DMS153 (cell line): ENCODE measurements around the gene SLC7A1.

Source experiments
- DNase-seq: peaks from one replicate; lab custom pipeline; 2025; lab: John Stamatoyannopoulos, UW

SLC7A1 gene

DNA sequence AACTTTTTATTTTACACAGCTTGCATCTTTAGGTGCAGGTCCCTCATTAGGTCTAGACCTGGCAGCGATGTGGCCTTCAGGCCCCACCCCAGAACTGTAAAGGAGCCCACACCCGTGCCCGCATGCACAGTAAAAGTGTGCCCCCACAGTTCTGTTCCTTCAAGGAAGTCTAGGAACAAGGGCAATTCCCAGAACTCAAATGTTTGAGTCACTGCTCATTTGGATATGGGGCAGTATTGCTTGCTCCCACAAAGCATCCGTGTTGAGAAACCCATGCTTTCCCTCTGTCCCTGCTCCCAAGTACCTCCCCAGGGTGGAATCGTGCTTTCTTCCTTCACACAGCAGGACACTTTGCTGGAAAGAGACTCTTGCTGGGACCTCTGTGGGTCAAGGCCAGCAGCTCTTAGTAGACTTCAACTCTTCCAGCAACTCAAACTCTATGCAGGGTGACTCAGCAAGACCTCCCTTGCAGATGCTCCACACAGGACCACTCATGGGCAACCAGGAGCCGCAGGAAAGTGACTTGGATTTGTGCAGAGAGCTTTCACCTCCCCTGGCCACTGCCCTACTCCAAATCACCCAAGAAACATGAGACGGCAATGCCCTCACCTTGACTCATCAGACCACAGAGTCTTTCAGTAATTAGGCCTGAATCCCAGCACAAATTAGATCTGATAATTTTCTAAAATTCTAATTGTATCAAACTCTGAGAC lies 12.3 kb downstream of the SLC7A1 start:
- no peak for DNase-seq

DNA sequence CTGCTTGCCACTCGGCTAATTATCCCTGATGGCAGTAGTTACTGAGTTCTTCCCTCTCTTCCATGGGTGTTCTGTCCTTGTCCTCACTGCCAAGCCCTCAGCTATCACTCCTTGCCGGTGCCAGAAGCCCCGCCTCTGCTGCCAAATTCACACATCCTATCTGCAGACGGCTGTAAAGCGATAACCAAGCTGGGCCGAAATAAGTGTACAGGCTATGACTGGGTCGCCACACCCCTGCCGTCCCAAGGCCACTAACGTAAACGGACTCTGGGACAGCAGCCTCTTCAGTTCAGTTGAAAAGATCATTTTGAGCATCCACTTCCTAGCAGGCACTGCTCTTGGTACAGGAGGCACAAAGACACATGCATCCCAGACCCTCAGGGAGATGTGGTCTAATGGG lies 13.3 kb downstream of the SLC7A1 start:
- DNase-seq: no peak

DNA sequence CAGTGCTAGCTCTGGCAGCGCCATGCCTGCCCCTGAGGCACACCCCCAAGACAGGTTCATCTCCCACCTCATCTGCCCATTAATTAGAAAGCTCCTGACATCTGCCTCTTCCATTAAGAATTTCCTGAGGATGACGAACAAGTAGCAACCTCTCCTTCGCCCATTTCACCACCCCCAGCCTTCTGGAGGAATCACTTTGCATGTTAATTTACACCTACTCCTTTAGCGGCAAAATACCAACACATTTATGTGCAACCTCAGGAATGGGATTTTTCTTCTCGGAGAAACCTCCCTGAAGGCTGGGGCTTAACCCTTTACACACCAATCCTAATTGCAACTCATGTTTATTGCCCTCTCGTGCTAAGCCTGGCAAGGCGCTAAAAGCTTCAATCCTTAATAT lies 13.8 kb downstream of the SLC7A1 start:
- no peak for DNase-seq

DNA sequence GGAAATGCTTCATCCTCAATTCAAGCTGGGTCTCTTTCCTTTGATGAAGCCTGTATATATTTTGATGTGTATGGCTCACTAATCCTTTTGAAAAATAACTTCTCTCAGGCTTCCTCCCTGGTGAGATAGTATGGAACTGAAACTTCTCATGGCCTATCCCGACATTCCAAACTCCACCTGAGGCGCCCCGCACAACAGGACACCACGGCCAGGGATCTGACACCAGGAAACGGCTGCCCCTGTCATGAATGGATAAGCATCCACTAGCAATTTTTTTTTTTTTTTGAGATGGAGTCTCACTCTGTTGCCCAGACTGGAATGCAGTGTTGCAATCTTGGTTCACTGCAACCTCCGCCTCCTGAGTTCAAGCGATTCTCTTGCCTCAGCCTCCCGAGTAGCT lies 16.4 kb downstream of the SLC7A1 start:
- no peak for DNase-seq

DNA sequence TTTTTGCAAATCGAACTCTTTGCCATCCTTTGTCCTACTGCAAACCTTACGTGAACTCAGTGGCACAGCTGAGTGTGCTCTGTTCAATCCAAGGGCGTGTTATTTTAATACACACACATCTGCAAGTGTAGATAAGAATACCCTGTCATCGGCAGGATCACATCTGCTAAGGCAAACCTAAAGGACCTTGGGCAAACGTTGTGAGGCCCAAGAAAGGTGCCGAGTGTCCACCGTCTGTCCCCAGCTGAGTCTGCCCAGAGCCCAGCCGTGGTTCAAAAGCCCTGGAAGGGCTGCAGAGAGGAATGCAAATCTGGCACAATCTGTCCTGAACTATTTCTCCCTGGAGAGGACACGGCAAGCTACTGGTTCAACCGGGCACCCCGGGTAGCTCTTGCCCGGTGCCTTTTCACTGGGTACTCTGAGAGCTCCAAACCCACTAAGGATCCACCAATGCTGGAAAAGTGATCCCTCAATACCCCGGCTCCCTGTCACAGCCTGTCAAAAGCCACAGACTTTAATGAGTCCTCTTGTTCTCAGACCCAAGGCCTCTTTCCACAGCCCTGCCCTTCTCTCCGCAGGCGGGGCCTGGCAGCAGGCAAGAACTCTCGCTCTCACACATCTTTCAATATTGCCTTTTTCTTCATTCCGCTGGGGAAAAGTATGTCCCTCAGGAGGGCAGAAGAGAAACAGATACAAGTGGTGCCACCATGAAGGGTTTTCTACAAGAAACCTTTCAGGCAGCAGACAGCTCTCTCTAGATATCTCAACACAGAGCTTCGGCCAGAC lies 17.0 kb downstream of the SLC7A1 start:
- DNase-seq: no peak

DNA sequence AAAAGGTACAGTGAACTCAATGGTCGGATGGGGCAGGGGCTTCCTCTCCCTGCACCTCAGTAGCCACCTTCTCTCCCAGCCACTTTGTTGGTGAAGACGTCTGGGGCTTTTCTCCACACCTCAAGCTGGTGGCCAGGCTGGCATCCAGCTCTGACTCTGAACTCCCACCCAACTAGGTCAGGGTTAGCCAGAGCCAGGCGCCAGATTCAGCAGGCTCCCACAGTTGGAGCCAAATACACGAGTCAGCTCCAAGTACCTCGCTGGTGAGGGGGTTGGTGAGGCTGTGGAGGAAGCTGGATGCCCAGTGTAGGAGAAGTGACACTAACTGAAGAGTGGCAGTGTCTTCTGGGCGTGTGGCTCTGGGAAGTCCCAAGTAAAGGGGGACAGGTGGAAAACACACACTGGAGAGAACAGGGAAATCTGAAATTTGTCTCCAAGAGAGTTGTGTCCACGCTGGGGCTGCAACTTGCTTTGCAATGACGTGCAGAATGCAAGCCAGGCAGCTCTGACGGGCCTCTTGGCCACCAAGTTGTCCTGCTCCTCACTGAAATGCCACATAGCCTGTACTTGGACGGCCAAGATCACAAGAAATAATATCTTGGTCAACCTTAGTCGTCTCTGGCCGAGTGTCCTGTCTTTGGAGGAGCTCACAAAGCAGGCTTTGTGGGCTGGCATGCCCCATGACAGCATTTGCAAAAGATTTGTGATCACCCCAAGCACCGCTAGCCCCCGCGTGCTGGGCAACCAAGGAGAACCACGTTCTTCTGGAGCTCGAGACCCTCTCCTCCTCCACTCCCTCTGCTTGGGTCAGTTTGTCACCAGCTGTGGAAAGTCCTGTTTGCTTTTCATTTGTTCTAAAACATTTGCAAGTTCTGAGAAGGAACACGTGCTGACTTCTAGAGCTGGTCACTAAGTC lies 18.1 kb downstream of the SLC7A1 start:
- no peak for DNase-seq

DNA sequence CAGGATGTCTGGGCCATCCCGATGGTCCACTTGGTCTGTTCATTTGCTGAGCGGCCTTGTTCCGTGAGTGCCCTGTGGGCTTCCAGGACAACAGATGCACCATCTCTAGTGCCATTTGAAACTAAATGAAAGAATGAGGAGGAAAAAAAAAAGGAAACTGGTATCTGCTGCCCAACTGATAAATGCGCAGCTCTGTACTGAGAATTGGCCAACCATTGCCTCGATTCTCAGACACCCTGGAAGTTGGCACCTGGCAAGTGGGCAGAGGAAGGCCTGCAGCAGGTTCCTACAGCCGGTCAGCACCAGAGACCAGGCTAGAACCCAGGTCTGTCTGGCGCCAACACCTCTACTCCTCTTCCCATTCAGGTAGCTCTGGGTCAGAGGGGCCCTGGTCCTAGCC lies 18.9 kb downstream of the SLC7A1 start:
- no peak for DNase-seq

DNA sequence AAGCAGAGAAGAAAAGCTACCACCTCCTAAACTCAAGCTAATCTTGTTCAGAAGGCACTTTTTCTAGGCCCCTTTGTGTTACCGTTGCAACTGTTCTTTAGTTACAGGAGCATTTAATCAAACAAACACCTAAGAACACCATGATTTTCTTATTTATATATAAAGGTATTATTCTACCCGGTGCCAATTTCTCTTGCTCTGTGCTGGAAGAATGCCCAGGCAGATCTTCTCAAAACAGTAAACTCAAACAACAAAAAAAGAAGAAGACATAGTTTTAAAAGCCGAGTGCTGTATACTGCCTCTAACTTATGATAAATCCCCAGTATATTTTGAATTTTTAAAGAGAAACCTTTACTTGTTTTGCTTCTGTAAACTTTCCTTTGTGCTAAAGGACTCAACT lies 20.4 kb downstream of the SLC7A1 start:
- DNase-seq: no peak

DNA sequence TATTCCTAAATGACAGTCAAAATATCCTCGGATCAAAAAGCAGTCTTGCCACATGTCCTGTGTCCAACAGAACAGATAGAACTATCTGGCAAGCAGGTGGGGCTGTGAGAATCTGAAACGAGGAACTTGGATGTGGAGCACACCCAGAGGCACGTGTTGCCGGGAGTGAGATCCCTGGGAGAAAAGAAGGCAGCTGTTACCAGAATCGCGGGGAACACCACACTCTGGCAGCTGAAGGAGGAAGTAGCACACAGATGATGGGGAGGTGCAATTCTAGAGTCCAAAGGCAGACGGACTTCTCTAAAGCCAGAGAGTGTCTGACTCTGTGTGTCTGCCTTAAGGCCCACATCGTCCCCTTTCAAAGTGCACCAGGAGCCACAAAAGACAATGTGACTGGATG lies 22.3 kb downstream of the SLC7A1 start:
- DNase-seq: peak; percentile 68

DNA sequence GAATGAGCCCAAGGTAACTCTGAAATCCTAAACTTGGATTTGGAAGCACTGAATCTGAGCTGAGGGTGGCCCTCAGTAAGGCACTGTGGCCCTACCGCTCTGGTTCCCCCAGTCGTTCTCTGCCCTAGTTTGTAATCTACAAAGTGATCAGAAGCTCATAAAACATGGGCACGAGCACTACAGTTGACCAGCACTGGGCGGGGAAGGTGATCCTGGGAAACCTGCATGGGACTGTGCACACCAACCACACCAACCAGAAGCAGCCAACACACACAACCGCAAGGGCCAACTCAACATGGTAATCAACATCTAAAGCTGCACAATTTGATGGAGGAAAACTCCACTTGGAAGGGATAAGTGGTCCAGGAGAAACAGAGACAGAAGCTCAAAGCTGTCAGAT lies 22.9 kb downstream of the SLC7A1 start:
- DNase-seq: no peak

DNA sequence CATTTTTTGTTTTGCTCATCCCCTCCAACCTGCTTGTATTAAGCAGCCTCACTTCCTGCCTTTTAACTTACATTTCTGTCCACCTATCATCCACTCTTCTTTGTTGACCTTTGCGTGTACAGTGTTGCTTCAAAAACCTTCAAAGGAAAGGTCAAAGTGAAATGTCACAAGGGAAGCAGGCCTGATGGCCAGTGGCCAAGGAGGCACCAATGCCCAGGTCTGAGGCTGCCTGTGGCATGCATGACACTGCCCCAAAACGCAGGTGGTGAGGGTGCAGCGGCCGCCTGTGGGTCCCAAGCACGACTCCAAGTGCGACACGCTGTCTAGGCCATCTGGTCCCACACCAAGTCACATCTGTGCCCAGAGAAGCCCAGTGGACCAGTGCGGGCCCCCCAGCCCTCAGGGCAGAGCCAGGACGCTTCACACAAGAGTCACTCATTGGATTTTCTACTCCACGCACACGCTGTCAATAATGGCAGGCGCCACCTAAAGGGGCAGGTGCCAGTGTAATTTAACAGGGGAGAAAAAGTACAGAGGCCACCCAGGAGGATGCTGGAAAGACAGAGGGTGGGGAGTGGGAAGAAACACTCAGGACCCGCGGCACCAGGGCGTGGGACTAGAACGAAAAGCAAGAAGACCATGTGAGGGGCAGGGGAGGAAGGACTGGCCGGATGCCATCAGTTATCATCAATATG lies 23.5 kb downstream of the SLC7A1 start:
- DNase-seq: no peak

DNA sequence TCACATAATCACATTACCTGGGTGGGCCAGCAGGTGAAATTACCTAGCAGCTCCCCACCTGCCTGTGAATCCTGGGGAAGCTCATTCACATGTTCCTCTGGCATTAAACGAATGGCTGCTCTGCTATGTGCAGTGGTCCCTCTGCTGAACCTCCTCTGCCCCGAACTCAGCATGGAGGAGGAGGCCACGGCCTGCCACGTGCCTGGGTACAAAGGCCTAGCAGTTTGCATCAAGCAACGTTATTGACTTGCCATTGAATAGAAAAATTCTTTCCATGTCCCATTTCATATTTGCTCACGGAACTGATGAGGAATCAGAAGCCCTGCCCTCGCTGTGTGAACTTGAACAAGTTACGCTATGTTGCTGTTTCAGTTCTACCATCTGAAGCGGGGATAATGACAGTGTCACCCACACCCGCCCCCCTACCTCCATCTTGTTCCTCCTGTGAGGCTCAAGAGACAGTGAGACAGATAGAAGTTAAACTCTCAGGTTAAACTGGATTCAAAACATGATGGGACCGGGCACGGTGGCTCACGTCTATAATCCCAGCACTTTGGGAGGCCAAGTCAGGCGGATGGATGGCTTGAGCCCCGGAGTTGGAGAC lies 25.3 kb downstream of the SLC7A1 start:
- no peak for DNase-seq

DNA sequence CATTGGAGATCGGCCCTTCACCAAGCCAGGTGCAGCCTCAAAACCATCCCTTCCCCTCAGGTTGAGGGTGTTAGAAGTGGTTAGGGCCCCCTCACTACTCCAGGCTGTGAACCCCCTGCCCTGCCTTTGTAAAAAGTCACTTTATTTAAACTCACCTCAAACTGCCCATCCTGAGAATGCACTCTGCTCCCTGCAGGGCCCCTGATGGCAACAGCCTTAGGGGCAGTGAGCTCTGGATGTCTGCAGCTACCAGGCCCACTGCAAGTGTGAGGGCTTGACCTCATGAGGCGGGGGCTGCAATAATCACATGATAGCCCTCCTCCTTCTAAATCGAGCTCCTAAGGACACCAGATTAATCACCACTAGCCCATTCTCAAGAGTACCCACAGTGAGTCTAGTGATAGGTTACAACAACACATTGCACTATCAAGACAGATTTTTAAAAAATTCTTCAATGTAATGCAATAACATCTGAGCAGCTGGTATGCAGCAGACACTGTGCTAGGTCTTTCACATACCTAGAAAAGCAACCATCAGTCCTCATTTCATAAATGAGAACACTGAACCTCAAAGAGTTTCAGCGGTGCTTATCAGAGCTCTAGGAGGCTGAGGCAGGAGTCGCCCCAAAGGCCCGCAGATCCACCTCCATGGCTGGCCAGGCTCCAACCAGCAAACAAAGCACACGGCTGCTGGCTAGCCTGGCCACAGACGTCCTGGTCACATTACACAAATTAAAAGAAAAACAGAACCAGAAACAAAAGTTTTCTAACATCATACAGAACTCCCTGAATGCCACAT lies 26.0 kb downstream of the SLC7A1 start:
- DNase-seq: no peak

DNA sequence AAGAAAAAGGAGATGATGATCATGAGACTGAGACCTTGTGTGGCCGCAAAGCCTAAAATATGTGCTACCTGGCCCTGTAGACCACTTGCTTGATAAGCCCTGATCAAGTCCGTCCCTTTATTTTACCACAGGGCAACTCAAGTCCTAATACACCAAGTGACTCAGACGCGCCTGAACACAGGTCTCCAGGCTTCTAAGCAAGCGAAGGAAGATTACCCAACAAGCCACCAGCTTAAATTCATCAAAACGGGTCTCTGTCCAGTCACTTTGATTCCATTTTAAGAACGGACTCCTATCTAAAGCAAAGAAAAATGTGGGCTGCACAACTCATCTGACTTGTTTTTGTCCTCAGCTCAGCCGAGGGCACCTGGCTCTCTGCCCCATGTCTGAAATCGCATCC lies 26.8 kb downstream of the SLC7A1 start:
- DNase-seq: no peak

DNA sequence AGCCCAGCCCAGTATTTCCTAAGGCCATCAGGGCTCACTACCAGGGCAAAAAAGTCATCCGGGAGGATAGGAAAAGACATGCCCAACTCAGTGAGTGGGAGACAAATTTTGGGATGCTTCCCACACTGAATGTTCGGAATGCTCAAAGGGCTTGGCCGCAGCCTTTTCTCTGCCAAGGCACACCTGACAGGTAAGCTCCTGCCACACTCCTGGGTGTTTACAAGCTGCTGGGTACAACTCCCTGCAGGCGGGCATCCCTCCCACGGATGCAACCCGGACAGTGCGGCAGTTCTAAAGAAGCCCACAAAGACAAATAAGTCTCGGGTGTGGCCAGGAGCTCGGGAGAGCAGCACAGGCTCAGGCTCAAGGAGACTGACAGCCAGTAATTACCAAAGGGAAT lies 28.1 kb downstream of the SLC7A1 start:
- DNase-seq: no peak

DNA sequence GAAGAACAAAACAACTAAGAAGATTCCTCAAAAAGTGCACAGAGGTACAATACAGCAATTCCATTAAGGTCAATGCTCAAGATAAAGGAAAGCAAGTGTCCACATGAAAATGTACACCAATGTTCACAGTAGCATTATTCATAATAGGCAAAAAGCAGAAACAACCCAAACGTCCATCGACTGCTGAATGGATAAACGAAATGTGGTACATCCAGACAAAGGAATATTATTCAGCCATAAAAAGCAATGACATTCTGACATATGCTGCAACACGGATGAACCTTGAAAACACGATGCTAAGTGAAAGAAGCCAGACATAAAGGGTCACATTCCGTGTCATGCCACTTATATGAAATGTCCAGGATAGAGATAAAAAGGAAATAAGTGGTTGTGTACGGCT lies 29.3 kb downstream of the SLC7A1 start:
- DNase-seq: no peak

DNA sequence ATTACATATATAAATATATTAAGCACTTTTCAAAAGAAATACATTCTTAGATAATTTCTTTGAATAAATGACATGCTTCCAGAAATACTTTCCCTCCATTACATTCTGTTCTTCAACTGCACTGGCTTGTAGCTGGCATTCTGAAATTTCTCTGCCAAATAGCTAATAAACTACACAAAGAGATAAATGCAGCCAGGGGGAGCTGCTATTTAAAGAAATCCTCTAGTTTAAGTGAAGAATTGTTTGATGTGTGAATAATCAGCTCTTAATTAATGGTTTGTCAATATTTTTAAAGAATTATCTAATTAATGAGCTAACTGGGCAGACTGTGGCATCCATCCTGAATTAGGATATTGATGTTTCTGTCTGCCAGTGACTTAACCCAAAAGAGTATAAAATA lies 30.7 kb downstream of the SLC7A1 start:
- no peak for DNase-seq

DNA sequence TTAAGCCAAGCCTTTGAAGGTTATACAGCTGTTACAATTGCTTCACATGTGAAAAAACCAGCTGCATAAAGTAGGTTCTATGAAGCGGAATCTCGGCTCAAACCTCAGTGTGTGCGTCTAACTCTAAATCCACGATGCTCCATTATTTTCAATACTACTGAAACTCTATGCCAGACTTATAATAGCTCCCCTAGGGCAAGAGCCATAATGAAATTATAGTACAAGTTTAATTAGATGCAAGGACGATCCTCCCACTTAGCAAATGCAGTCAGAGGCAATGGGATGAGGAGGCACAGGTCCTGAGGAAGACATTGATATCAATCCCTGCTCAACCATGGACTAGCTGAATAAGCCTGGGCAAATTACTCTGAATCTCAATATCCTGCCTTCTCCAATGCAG lies 31.1 kb downstream of the SLC7A1 start:
- DNase-seq: no peak

DNA sequence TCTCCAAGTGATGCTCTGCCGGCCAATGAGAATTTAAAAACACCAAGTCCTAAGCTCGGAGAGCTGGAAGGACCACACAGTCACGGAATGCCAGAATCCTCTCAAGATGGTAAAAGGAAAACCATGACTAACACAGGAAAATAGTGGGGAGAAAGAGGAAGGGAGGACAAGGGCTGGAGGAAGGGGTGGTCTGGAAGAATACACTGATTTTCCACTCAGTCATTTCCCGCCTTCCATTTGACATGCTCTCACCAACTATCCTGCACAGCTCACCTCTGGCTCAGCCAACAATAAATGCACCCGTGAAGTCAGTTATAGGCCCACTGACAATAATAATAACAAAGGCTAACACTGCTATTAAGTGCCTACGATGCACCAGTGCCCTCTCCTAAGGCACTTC lies 31.5 kb downstream of the SLC7A1 start:
- no peak for DNase-seq

DNA sequence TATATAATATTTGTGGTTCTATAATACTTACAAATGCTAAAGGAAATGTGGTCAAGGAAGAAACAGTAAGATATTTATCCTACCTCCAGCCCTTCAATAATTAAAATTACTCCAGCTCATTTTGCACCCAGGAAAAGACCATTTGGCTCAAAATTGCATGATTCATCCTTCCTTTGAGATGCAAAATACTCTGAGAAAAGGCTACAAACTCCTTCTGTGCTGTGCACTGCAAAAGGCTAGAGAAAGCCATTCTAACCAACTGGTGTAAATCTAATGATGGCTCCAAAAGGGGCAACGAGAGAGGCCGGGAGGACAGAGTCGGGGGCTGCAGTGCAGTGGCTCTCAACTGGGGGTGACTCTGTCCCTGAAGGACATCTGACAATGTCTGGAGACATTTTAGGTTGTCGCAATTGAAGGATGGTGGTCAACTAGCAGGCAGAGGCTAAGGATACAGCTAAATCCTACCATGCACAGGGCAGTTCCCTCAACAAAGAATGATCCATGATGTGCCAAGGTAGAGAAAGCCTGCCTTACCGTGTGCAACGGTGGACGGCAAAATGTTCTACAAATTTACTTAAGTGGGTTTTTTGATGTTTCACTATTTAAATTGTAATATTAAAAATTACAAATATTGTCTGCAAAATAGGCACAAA lies 32.6 kb downstream of the SLC7A1 start:
- no peak for DNase-seq
